ENCODE results near the gene EPB41L4A.
"Not testable (repeated sequence)": the region's sequence is repeated elsewhere in the genome, so short reads cannot be mapped to it uniquely, and the experiment has no call there.

The EPB41L4A gene, protein sequence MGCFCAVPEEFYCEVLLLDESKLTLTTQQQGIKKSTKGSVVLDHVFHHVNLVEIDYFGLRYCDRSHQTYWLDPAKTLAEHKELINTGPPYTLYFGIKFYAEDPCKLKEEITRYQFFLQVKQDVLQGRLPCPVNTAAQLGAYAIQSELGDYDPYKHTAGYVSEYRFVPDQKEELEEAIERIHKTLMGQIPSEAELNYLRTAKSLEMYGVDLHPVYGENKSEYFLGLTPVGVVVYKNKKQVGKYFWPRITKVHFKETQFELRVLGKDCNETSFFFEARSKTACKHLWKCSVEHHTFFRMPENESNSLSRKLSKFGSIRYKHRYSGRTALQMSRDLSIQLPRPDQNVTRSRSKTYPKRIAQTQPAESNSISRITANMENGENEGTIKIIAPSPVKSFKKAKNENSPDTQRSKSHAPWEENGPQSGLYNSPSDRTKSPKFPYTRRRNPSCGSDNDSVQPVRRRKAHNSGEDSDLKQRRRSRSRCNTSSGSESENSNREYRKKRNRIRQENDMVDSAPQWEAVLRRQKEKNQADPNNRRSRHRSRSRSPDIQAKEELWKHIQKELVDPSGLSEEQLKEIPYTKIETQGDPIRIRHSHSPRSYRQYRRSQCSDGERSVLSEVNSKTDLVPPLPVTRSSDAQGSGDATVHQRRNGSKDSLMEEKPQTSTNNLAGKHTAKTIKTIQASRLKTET

DNA sequence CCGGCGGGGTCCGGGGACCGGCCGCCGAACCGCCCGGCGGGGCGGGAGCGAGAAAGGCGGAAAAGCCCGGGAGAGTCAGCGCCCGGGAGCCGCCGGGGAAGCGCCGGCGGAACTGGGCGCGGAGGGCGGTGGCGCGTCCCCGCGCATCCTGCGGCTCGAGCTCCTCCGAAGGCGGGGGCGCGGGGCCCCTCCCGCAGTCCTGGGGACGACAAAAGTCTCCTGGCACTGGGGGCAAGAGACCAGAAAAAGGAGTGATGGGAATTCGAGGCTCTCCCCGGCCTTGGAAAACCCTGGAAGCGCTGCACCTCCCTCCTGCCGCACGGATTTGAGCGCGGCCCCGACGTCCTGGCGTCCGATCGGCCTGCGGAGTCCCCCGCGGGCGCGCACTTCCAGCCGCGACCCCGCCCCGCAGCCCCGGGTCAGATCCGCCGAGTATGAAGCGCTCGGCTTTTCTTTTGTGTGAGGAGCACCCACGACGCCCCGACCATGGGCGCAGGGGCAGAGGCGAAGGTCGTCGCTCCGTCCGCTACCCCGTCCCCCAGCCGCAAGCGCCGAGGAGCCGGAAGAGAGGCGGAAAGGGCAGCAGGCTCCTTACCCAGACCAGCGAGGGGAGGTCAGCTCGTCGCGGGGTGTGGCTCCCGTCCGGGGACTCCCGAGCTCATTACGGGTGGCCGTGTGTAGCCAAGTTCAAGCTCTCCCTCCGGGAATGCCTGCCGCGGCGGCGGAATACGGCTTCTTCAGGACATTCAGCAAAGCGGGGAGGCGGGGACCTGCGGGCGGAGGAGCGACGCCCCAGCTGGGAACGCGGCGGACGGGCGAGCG lies at the start of gene EPB41L4A:
EPB41L4A (minus strand) TSS at position 114 of the 822 bp plus-strand sequence. CDS start 238 bp downstream, outside the sequence.
- DNase-seq, result no peak

DNA sequence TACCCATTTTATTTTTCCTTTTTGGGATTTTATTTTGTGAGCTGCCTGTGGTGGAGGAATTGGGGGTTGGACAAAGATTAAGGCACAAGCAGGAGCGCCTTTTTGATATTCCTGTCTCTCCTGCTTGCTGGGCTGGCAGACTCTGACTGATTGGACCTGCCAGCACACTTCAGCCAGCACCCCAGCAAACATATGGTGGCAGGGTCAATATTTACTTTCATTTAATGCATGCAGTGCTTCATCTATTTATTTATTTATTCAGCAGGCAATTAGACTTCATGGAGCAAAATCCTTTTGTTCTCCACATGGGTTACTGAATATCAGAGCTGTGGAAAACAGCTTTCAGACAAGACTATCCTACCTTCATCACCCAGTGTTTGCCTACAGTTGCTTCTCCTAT lies 48.4 kb upstream of the EPB41L4A start:
- DNase-seq, result peak; percentile 6

- DNase-seq, result not testable (repeated sequence)
Observed at GRCh38 chr5:112466261-112466660, 47.2 kb upstream of the EPB41L4A start.

DNA sequence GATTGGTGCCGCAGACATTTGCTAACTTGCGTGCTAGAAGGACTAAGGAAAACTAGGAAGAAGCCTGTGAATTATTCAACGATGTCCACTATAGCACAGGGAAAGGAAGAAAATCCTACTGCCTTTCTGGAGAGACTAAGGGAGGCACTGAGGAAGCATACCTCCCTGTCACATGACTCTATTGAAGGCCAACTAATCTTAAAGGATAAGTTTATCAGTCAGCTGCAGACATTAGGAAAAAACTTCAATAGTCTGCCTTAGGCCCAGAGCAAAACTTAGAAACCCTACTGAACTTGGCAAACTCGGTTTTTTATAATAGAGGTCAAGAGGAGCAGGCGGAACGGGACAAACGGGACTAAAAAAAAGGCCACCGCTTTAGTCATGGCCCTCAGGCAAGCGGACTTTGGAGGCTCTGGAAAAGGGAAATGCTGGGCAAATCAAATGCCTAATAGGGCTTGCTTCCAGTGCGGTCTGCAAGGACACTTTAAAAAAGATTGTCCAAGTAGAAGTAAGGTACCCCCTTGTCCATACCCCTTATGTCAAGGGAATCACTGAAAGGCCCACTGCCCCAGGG lies 28.2 kb upstream of the EPB41L4A start:
- not testable (repeated sequence) for DNase-seq

DNA sequence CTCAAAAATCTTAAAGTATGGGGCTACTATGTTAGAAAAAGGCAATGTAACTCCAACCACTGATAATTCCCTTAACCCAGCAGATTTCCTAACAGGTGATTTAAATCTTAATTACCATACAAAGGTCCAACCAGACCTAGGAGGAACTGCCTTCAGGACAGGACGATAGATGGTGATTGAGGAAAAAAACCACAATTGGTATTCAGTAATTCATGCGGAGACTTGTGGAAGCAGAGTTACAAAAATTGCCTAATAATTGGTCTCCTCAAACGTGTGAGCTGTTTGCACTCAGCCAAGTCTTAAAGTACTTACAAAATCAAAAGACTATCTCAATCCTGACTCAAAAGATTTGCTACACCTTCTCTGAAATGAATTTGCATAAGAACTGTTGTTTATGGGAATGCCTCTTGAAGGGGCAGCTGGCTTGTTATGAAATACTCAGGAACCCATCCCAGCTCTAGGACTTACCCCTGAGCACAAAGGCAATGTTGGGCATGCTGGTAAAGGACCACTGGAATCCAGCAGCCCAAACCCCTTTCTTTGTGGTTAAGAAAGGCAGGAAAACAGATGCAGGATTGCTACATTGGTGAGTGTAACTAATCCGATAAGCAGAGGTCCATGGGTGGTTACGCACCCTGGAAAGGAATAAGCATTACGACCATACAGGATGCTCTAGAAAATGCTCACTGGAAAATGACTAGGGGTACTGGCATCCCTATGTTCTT lies 26.7 kb upstream of the EPB41L4A start:
- no peak for DNase-seq

- DNase-seq, result not testable (repeated sequence)
Observed at GRCh38 chr5:112443932-112444331, 24.9 kb upstream of the EPB41L4A start.

- no peak for DNase-seq
Observed at GRCh38 chr5:112440031-112440430, 21.0 kb upstream of the EPB41L4A start.

- DNase-seq, result peak; percentile 8
Observed at GRCh38 chr5:112436144-112436543, 17.1 kb upstream of the EPB41L4A start.

DNA sequence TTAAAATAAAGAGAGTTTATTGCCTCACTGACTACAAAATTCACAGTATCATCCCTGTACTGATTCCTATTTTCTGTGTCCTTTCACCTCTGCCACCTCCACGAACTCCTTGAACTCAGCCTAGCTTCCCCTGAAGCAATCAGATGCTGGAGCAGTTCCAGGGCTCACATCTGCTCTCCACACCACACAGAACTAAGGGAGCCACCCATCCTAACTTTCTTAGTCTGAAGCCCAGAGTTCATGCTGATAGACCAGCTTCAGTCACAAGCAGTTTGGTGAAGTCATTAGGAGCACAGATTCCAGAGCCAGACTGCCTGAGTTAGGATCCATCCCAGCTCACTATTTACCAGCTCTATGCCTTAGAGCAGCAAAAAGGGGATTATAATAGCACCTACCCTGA lies 15.6 kb upstream of the EPB41L4A start:
- DNase-seq, result no peak

DNA sequence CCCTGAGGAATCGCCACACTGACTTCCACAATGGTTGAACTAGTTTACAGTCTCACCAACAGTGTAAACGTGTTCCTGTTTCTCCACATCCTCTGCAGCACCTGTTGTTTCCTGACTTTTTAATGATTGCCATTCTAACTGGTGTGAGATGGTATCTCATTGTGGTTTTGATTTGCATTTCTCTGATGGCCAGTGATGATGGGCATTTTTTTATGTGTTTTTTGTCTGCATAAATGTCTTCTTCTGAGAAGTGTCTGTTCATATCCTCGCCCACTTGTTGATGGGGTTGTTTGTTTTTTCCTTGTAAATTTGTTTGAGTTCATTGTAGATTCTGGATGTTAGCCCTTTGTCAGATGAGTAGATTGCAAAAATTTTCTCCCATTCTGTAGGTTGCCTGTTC lies 7.1 kb upstream of the EPB41L4A start:
- not testable (repeated sequence) for DNase-seq

DNA sequence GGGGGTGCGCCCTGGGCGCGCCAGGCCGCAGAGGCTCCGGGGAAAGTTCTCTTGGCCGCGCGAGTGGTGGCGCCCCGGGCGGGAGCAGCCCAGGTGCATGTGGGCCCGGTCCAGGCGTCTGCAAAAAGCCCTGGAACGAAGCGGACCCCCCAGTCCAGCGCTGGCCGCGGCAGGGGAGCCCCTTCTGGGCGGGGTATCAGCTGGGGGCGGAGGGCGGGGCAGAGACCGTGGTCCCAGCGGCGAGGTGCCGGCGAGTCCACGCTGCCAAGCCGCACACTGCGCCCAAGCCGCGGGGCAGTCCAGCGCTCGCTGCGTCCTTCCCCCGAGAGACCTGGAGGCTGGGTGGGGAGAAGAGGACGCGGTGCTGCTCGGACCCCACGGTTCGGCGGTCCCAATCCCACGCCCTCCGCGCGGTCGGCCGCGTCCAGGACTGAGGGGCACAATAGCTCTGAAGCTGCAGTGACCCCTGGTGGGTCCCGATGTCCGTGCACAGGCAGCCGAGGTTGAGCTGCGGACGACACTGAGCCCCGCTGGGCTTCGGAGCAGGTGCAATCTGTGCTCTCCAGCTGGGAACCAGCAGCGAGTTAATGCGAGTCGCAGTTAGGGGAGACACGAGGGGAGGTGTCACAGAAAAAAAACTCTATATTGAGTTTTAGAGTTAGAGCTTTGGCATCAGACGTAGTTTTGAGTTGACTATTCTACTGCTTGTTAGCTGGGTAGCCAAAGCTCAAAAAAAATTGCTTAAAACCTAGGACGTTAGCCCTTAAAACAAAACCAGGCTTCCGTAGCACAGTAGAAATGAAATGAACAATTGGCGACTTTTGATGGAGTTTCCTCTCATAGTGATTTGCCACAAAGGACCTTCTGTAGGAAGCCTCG lies 1.1 kb upstream of the EPB41L4A start:
- no peak for DNase-seq

DNA sequence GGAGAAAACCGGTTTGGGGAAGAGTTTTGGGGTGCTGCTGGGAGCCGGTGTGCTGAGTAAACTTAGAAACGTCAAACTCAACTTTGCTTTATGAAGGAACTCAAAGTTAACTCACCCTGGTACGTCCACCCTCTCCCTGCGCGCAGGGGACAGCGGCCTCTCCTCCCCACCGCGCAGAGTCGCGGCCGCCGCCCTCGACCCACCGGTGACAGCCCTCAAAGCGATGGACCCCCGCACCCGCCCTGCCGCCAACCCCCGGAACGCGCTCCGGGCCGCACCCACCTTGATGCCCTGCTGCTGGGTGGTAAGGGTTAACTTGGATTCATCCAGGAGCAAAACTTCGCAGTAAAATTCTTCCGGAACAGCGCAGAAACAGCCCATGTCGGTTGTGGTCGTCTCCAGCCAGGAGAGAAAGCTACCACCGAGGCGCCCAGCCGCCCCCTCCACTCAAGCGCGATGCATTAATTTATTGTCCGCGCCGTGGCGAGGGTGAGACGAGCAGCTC lies 366 bp downstream of the EPB41L4A start:
- DNase-seq, result no peak

- no peak for DNase-seq
Observed at GRCh38 chr5:112417931-112418658, 982 bp downstream of the EPB41L4A start.

DNA sequence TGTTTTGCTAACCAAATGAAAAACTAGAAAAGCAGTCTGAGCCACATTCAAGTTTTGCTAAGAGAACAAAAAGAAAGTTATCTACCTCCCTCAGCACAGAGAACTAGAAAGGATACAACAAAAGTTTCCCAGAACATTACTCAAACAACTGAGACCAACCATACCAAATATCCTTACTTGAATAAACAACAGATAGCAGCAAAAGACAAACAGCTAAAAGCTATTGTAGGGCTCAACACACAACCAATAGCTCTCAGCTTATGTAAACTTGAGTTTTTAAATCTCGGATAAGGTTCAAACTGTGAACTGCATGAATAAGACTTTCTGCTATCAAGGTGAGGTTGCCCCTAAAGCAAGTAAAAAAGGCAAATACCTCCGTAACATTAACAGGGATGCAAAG lies 3.5 kb downstream of the EPB41L4A start:
- DNase-seq, result no peak

DNA sequence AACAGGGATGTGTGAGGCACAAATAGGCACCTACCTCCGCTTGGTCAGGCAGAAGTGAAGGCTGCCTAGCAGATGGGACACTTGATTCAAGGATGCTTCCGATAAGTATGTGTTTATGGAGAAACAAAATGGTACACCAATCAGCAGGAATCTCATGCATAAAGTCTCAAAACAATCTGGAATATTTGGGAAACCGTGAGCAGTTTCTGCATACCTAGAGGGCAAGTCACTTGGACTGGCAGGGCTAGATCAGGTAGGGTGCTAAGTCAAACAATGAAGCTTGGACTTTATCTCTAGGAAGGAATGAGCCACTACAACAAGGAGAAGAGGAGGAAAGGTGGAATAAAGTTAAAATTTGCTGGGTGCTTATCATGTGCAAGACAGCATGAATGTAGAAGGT lies 5.5 kb downstream of the EPB41L4A start:
- no peak for DNase-seq

GRCh38 chr5:112412346-112412745 lies 6.7 kb downstream of the EPB41L4A start:
- no peak for DNase-seq

- no peak for DNase-seq
Observed at GRCh38 chr5:112411903-112412302, 7.2 kb downstream of the EPB41L4A start.

GRCh38 chr5:112407666-112408065 lies 11.4 kb downstream of the EPB41L4A start:
- DNase-seq, result no peak

DNA sequence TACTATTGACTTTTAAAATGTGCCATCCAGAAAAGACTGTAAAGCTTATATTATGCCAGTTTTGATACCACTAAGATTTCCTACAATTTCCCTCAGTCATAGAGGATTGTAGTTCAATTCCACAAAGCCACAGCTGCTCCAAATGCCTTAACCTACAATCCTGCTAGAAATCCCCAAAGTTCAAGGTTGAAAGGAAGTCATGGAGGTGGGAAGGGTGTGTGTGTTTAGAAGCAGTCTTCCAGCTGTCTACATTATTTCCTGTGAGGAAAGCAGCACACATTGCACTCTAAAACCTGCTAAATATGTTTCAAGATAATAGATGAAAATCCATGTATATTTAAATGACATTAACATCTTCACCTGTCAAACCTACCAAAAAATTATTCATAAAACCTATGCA lies 11.8 kb downstream of the EPB41L4A start:
- DNase-seq, result no peak

GRCh38 chr5:112403069-112403468 lies 16.0 kb downstream of the EPB41L4A start:
- DNase-seq, result no peak

Measured in SHP77 treated with DMSO at 0.1 percent for 48 hours (cell line).